ENCODE results near the gene CEP104. TPM values are rescaled to one million over a fixed set of nuclear protein-coding genes. Genes with fewer than 3 reads are reported as not detected.

CEP104 gene
- polyA plus RNA-seq, 1 donor (not counting 4 experiments of a cell fraction or from before 2014, with no cell fraction given), result 35.7 TPM

DNA sequence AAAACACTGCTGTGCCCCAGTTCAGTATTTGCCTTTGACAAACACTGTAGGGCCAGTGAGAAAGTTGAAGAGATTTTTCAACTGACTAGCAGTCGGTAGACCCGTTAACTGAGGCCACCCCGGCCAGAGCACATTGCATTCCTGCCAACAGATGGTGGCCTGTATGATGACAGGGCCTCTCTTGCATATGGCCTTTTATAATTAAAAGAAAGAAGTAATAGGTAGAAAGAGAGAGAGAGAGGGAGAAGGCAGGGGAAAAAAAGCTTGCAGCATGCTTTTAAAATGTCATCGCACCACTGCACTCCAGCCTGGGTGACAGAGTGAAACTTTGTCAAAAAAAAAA lies 47.8 kb upstream of the CEP104 start:
- no peak overlapping the region for H3K27ac ChIP-seq (ENCODE audit: control insufficient read depth, insufficient read depth, low read length)
- peaks cover 2% of the 10 kb centered on the region for H3K79me2 ChIP-seq (ENCODE audit: control insufficient read depth, insufficient read depth, low read length)
- no peaks in the 10 kb centered on the region for H3K9me1 ChIP-seq (ENCODE audit: control insufficient read depth, extremely low read depth, insufficient read depth, low read length)
- no peaks in the 10 kb centered on the region for H3K4me1 ChIP-seq (ENCODE audit: control insufficient read depth, extremely low read depth, insufficient read depth, low read length)
- TF ChIP-seq, protein P1, sequence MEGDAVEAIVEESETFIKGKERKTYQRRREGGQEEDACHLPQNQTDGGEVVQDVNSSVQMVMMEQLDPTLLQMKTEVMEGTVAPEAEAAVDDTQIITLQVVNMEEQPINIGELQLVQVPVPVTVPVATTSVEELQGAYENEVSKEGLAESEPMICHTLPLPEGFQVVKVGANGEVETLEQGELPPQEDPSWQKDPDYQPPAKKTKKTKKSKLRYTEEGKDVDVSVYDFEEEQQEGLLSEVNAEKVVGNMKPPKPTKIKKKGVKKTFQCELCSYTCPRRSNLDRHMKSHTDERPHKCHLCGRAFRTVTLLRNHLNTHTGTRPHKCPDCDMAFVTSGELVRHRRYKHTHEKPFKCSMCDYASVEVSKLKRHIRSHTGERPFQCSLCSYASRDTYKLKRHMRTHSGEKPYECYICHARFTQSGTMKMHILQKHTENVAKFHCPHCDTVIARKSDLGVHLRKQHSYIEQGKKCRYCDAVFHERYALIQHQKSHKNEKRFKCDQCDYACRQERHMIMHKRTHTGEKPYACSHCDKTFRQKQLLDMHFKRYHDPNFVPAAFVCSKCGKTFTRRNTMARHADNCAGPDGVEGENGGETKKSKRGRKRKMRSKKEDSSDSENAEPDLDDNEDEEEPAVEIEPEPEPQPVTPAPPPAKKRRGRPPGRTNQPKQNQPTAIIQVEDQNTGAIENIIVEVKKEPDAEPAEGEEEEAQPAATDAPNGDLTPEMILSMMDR (optimal IDR thresholded peaks at IDR 0.05 in 1 of 3, IDR thresholded peaks at IDR 0.05 in 1 of 3, conservative IDR thresholded peaks at IDR 0.05 in 1 of 3; ENCODE audit: extremely low read depth in 1 of 3, insufficient read depth in 2 of 3, low read length in 3 of 3), result no peak
- TF ChIP-seq EZH2 (IDR thresholded peaks at IDR 0.05; ENCODE audit: low read length), result no peak
- no peak overlapping the region for H3K9ac ChIP-seq (ENCODE audit: control insufficient read depth, extremely low read depth, insufficient read depth, low read length)
- H3K4me2 ChIP-seq (ENCODE audit: control insufficient read depth, extremely low read depth, insufficient read depth, low read depth, low read length), result no peak overlapping the region
- no peak for DNase-seq (ENCODE audit: low read depth, low spot score)
- no peak overlapping the region for H3K4me3 ChIP-seq (ENCODE audit: control insufficient read depth in 2 of 3, extremely low read depth in 1 of 3, insufficient read depth in 2 of 3, low read depth in 1 of 3, low read length in 3 of 3)
- no peak for FAIRE-seq
- H3K27me3 ChIP-seq (ENCODE audit: control insufficient read depth, extremely low read depth, insufficient read depth, low read length), result no peaks in the 10 kb centered on the region
- H2AFZ ChIP-seq (ENCODE audit: control insufficient read depth, low read length), result no peak overlapping the region
- dilution Hi-C loops (cut with MboI; ENCODE audit: extremely low pct_ligation_motif_present, low sequenced_read_pairs), result no loop called here
- no peaks in the 10 kb centered on the region for H3K36me3 ChIP-seq (ENCODE audit: control insufficient read depth in 2 of 2, extremely low read depth in 1 of 2, insufficient read depth in 2 of 2, low read length in 2 of 2)
- H4K20me1 ChIP-seq (ENCODE audit: control insufficient read depth, extremely low read depth, insufficient read depth, low read length), result no peaks in the 10 kb centered on the region
- no peaks in the 10 kb centered on the region for H3K9me3 ChIP-seq (ENCODE audit: control insufficient read depth, low read depth, low read length)

DNA sequence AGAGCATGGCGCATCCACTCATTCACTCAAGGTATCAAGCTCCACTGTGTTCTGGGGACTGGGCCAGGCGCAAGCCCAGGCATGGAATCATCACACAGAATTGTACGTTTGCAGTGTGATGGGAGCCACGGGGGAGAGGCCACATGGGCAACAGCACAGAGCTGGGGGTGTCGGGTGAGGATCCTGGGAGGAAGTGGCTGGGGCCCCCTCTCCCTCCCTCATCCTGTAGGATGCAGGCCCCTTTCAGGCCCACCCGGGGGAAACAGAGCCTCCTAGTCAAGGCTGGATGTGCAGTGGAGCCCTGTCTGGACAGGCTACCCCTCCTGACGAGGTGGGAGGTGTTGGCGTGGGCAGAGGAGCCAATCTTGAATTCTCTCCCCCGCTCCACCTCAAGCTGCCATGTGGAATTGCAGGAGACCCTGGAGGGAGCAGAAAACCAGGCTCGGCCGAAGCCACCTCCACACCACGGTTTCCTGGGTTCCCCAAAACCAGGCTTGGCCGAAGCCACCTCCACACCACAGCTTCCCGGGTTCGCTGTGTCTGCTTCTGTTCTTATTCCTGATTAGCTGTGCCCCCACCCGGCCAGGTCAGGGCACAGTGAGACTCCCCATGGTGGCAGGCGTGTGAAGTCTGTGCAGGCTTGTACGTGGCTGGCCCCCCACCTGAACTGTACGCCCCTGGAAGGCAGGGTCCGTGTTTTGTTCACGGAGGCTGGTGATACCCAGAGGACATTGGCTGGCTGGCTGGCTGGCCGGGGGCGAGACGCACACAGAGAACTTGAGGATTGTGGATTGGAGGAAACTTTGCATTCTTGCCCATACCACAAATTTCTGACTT lies 47.2 kb upstream of the CEP104 start:
- dilution Hi-C loops (cut with MboI; ENCODE audit: extremely low pct_ligation_motif_present, low sequenced_read_pairs), result no loop called here

More for the DNA sequence above, 47.2 kb upstream of the CEP104 start:
- no peaks in the 10 kb centered on the region for H4K20me1 ChIP-seq (ENCODE audit: control insufficient read depth, extremely low read depth, insufficient read depth, low read length)
- peaks cover 1% of the 10 kb centered on the region for H3K4me1 ChIP-seq (ENCODE audit: control insufficient read depth, extremely low read depth, insufficient read depth, low read length)
- no peak overlapping the region for H2AFZ ChIP-seq (ENCODE audit: control insufficient read depth, low read length)
- H3K79me2 ChIP-seq (ENCODE audit: control insufficient read depth, insufficient read depth, low read length), result peaks cover 8% of the 10 kb centered on the region
- no peaks in the 10 kb centered on the region for H3K9me1 ChIP-seq (ENCODE audit: control insufficient read depth, extremely low read depth, insufficient read depth, low read length)
- no peak for FAIRE-seq
- H3K27me3 ChIP-seq (ENCODE audit: control insufficient read depth, extremely low read depth, insufficient read depth, low read length), result no peaks in the 10 kb centered on the region
- H3K27ac ChIP-seq (ENCODE audit: control insufficient read depth, insufficient read depth, low read length), result no peak overlapping the region
- no peaks in the 10 kb centered on the region for H3K9me3 ChIP-seq (ENCODE audit: control insufficient read depth, low read depth, low read length)
- no peak overlapping the region for H3K4me3 ChIP-seq (ENCODE audit: control insufficient read depth in 2 of 3, extremely low read depth in 1 of 3, insufficient read depth in 2 of 3, low read depth in 1 of 3, low read length in 3 of 3)
- no peak overlapping the region for H3K4me2 ChIP-seq (ENCODE audit: control insufficient read depth, extremely low read depth, insufficient read depth, low read depth, low read length)
- no peak overlapping the region for H3K9ac ChIP-seq (ENCODE audit: control insufficient read depth, extremely low read depth, insufficient read depth, low read length)
- no peaks in the 10 kb centered on the region for H3K36me3 ChIP-seq (ENCODE audit: control insufficient read depth in 2 of 2, extremely low read depth in 1 of 2, insufficient read depth in 2 of 2, low read length in 2 of 2)
- no peak for DNase-seq (ENCODE audit: low read depth, low spot score)
- no peak for TF ChIP-seq EZH2 (IDR thresholded peaks at IDR 0.05; ENCODE audit: low read length)
- TF ChIP-seq, protein P1 (optimal IDR thresholded peaks at IDR 0.05 in 1 of 3, IDR thresholded peaks at IDR 0.05 in 1 of 3, conservative IDR thresholded peaks at IDR 0.05 in 1 of 3; ENCODE audit: extremely low read depth in 1 of 3, insufficient read depth in 2 of 3, low read length in 3 of 3), result no peak

Data from keratinocyte (primary cell).